Prostate gland (tissue), 2 donors: ENCODE results near the gene EHBP1L1.

Source experiments
- CTCF ChIP-seq, 4 experiments: fragments of 200-600 bp in 2 of 4; fragments of 450-650 bp in 2 of 4; sonication (generic) in 2 of 4; IDR thresholded peaks; 1 replicate in 3 of 4; 2 replicates in 1 of 4; pipeline ENCODE4 v1.5.1; 2016 to 2019; ENCODE audit warnings: antibody characterized with exemption in 4 of 4, mild to moderate bottlenecking in 2 of 4, moderate library complexity in 2 of 4
- POLR2AphosphoS5 ChIP-seq: sonication (generic); formaldehyde crosslinking; IDR thresholded peaks from one replicate; pipeline ENCODE4 v1.6.1; 2017; ENCODE audit warnings: antibody characterized with exemption

- TF ChIP-seq POLR2AphosphoS5: no peak
- TF ChIP-seq CTCF (IDR thresholded peaks at IDR 0.05): no peak
These were observed 34.6 kb downstream of the EHBP1L1 start for GRCh38 chr11:65610404-65610803.
